IMR-90 (cell line): ENCODE data around the gene DACH1. TPM values are rescaled to one million over a fixed set of nuclear protein-coding genes. Genes with fewer than 3 reads are reported as not detected.

Source experiments
- ATAC-seq: fragments of 200-7000 bp; cut with Tn5 transposase; 2 replicates; pipeline ENCODE4 v1.9.1; 2020; ENCODE audit warnings: low read depth, mild to moderate bottlenecking, moderate library complexity
- BruUV-seq: library from RNA; stranded (reverse); fragments of 400-500 nt; replicated peaks from 2 replicates; lab custom pipeline; 2021; lab: Mats Ljungman, UMichigan
- CTCF ChIA-PET: fragments of 300-600 bp; formaldehyde crosslinking; extraction: SDS; loops from one replicate; lab custom pipeline; 2021; ENCODE audit warnings: antibody characterized with exemption; lab: Yijun Ruan, JAX
- POLR2A ChIA-PET: fragments of 300-600 bp; sonication (Branson Sonifier 250); formaldehyde crosslinking; loops from one replicate; lab custom pipeline; 2022; ENCODE audit warnings: antibody characterized with exemption; ENCODE audit not compliant: unreplicated experiment; lab: Charles Lee
- DNase-seq: peaks from one replicate; pipeline ENCODE4 v3.0.0; 2013
- H2AFZ ChIP-seq: replicated peaks from 2 replicates; pipeline ENCODE3; 2013; ENCODE audit warnings: low read length, mild to moderate bottlenecking; ENCODE audit not compliant: poor library complexity
- H2AK5ac ChIP-seq: 2 replicates; pipeline ENCODE4 v1.6.1; 2013; ENCODE audit warnings: low read depth, low read length, inconsistent platforms
- H2AK9ac ChIP-seq: replicated peaks from 2 replicates; pipeline ENCODE3; 2013; ENCODE audit warnings: mild to moderate bottlenecking, low read depth, low read length, moderate library complexity; ENCODE audit not compliant: poor library complexity
- H2BK120ac ChIP-seq: 2 replicates; pipeline ENCODE4 v1.6.1; 2013; ENCODE audit warnings: low read depth, low read length, inconsistent platforms
- H2BK15ac ChIP-seq: 3 replicates; pipeline ENCODE4 v1.6.1; 2013; ENCODE audit warnings: low read depth, low read length, inconsistent platforms
- H2BK20ac ChIP-seq: 2 replicates; pipeline ENCODE4 v1.6.1; 2013; ENCODE audit warnings: low read depth, mild to moderate bottlenecking, inconsistent platforms, low read length, moderate library complexity
- H2BK5ac ChIP-seq: 2 replicates; pipeline ENCODE4 v1.6.1; 2013; ENCODE audit warnings: mild to moderate bottlenecking, low read depth, low read length, inconsistent platforms; ENCODE audit not compliant: poor library complexity, severe bottlenecking
- H3K14ac ChIP-seq: replicated peaks from 2 replicates; pipeline ENCODE4 v1.6.1; 2013; ENCODE audit warnings: low read depth, low read length, inconsistent platforms
- H3K18ac ChIP-seq: 2 replicates; pipeline ENCODE4 v1.6.1; 2013; ENCODE audit warnings: low read depth, low read length, control low read depth
- H3K23ac ChIP-seq: 2 replicates; pipeline ENCODE4 v1.6.1; 2013; ENCODE audit warnings: low read depth, low read length, inconsistent platforms
- H3K27ac ChIP-seq: 2 replicates; pipeline ENCODE4 v1.5.1; 2013; ENCODE audit warnings: mild to moderate bottlenecking, control low read depth, low read length; ENCODE audit not compliant: insufficient read depth
- H3K27me3 ChIP-seq: 2 replicates; pipeline ENCODE4 v1.6.1; 2013; ENCODE audit warnings: low read length; ENCODE audit not compliant: control insufficient read depth, insufficient read depth
- H3K36me3 ChIP-seq: 2 replicates; pipeline ENCODE4 v1.6.1; 2013; ENCODE audit warnings: low read length, mixed read lengths; ENCODE audit not compliant: control insufficient read depth, insufficient read depth
- H3K4ac ChIP-seq: 2 replicates; pipeline ENCODE4 v1.6.1; 2013; ENCODE audit warnings: low read depth, low read length, inconsistent platforms
- H3K4me1 ChIP-seq: 2 replicates; pipeline ENCODE4 v1.6.1; 2013; ENCODE audit warnings: low read length, mixed read lengths; ENCODE audit not compliant: control insufficient read depth, insufficient read depth
- H3K4me2 ChIP-seq: 2 replicates; pipeline ENCODE4 v1.6.1; 2013; ENCODE audit warnings: low read depth, mild to moderate bottlenecking, control low read depth, low read length, moderate library complexity
- H3K4me3 ChIP-seq: 2 replicates; pipeline ENCODE4 v1.5.1; 2013; ENCODE audit warnings: low read depth, mild to moderate bottlenecking, control low read depth, low read length, moderate library complexity; ENCODE audit not compliant: insufficient read depth
- H3K56ac ChIP-seq: 2 replicates; pipeline ENCODE4 v1.6.1; 2013; ENCODE audit warnings: low read length, inconsistent platforms; ENCODE audit not compliant: insufficient read depth; ENCODE audit errors: extremely low read depth
- H3K79me1 ChIP-seq, 2 experiments: 2 replicates each; pipeline ENCODE4 v1.6.1; 2013; ENCODE audit warnings: low read length in 2 of 2, inconsistent platforms in 1 of 2, low read depth in 1 of 2
- H3K9ac ChIP-seq: 2 replicates; pipeline ENCODE4 v1.6.1; 2013; ENCODE audit warnings: low read depth, low read length, control low read depth
- H3K9me1 ChIP-seq: 2 replicates; pipeline ENCODE4 v1.6.1; 2013; ENCODE audit warnings: low read length, inconsistent platforms; ENCODE audit not compliant: insufficient read depth
- H3K9me3 ChIP-seq: 2 replicates; pipeline ENCODE4 v1.6.1; 2013; ENCODE audit warnings: low read length; ENCODE audit not compliant: control insufficient read depth, insufficient read depth
- H4K20me1 ChIP-seq: 2 replicates; pipeline ENCODE4 v1.6.1; 2013; ENCODE audit warnings: low read length, inconsistent platforms; ENCODE audit not compliant: insufficient read depth
- H4K5ac ChIP-seq: 2 replicates; pipeline ENCODE4 v1.6.1; 2013; ENCODE audit warnings: mild to moderate bottlenecking, low read depth, low read length, control low read depth
- H4K8ac ChIP-seq, 2 experiments: 2 replicates each; pipeline ENCODE4 v1.6.1; 2013; ENCODE audit warnings: low read depth in 2 of 2, low read length in 2 of 2, control low read depth in 1 of 2, inconsistent platforms in 1 of 2
- H4K91ac ChIP-seq: 2 replicates; pipeline ENCODE4 v1.6.1; 2013; ENCODE audit warnings: low read depth, low read length, inconsistent platforms; ENCODE audit not compliant: insufficient read depth
- CTCF ChIP-seq: conservative IDR thresholded peaks from 2 replicates; pipeline ENCODE4 v1.5.1; 2012; ENCODE audit warnings: mild to moderate bottlenecking, low read depth, low read length, improper control_type of control experiment
- WGBS, 2 experiments: methylation state at CpG; one replicate each; pipeline versions ENCODE4 v1.1.5 to v1.1.7; 2013; ENCODE audit warnings: missing lambda C conversion rate in 2 of 2; ENCODE audit not compliant: insufficient read length in 1 of 2; ENCODE audit errors: extremely low coverage in 2 of 2; 5-methylcytosine and 5-hydroxymethylcytosine counted together
- dilution Hi-C: fragments of 300-500 bp; cut with HindIII; formaldehyde crosslinking; loops from one replicate; pipeline ENCODE4 v1.14.3; 2018; ENCODE audit warnings: low sequenced_read_pairs; ENCODE audit not compliant: unreplicated experiment
- in situ Hi-C: fragments of 300-500 bp; cut with MboI; formaldehyde crosslinking; loops from 3 replicates; pipeline ENCODE4 v1.14.3; 2019; ENCODE audit warnings: low sequenced_read_pairs, inconsistent platforms, mixed read lengths
- intact Hi-C: fragments of 100-400 bp; cut with micrococcal nuclease; formaldehyde crosslinking; loops from 2 replicates; pipeline ENCODE4 v1.10.0; 2022
- polyA plus RNA-seq, 3 experiments: library from polyadenylated mRNA; depleted of rRNA; stranded (reverse); fragments of >200 nt; gene quantifications; 2 replicates each; pipeline ENCODE4 v1.2.3, GENCODE V29; 2012; ENCODE audit warnings: low replicate concordance in 1 of 3
- total RNA-seq: library from RNA; depleted of rRNA; stranded (reverse); fragments of >200 nt; gene quantifications from 2 replicates; pipeline ENCODE4 v1.2.3, GENCODE V29; 2012

The DACH1 gene
- total and polyA plus RNA-seq, 2 of the 4 experiments (the other 2 are of a cell fraction): not detected

GRCh38 chr13:71860547-71861138 is 6.4 kb downstream of the DACH1 start:
- Histone ChIP-seq H3K36me3 (no peaks in the 10 kb centered on the region), H3K27me3 (peaks cover 16% of the 10 kb centered on the region), H4K8ac (no peak overlapping the region), H3K9ac (no peak overlapping the region), H2AFZ (no peak overlapping the region), H2BK120ac (no peak overlapping the region), H4K91ac (no peak overlapping the region), H3K23ac (no peak overlapping the region), H3K9me3 (no peaks in the 10 kb centered on the region), H2BK20ac (no peak overlapping the region), H3K56ac (no peak overlapping the region), H3K9me1 (no peaks in the 10 kb centered on the region), H3K27ac (no peak overlapping the region), H2BK15ac (no peak overlapping the region), H2AK9ac (no peak overlapping the region), H2BK5ac (no peak overlapping the region), H3K4me1 (no peaks in the 10 kb centered on the region), H4K20me1 (no peaks in the 10 kb centered on the region), H4K5ac (no peak overlapping the region), H3K4ac (no peak overlapping the region), H3K18ac (no peak overlapping the region), H3K4me2 (no peak overlapping the region), H3K4me3 (no peak overlapping the region), H2AK5ac (no peak overlapping the region), H3K79me1 (no peaks in the 10 kb centered on the region), H3K14ac (no peak overlapping the region)
- no TSS peak for BruUV-seq
- 17% methylated on average over 2 of the region's 3 CpGs; no CpG with 5 or more reads in 1 of the 2 experiments for WGBS, 2 experiments
- dilution Hi-C loops: no loop called here
- no peak for TF ChIP-seq CTCF
- in situ Hi-C loops: no loop called here
- no peak for ATAC-seq
- ChIA-PET CTCF (no interaction called here), POLR2A (no interaction called here)
- intact Hi-C loops: loop anchor here (10.0 kb wide), 1 partner anchor 386 kb away; no protein-coding TSS in a partner anchor
- DNase-seq: no peak
